CD14-positive monocyte (primary cell): Measurements from ENCODE around the gene CCR7. TPM values are rescaled to one million over a fixed set of nuclear protein-coding genes. Genes with fewer than 3 reads are reported as not detected.

ENCODE experiments used
- DNase-seq, 3 donors: peaks; one replicate each; pipeline ENCODE4 v3.0.0-alpha.2; 2011 to 2022
- H2AFZ ChIP-seq: 2 replicates; pipeline ENCODE4 v1.6.0; 2012; ENCODE audit warnings: mild to moderate bottlenecking, low read depth, low read length, inconsistent platforms; ENCODE audit not compliant: insufficient read depth, poor library complexity, severe bottlenecking
- H3K27ac ChIP-seq, 2 donors: 1 replicate in 1 of 2; 2 replicates in 1 of 2; pipeline ENCODE4 v1.5.1; 2012 to 2013; ENCODE audit warnings: low read length in 2 of 2, control low read depth in 1 of 2, inconsistent platforms in 1 of 2, low read depth in 1 of 2, mild to moderate bottlenecking in 1 of 2
- H3K27me3 ChIP-seq, 2 donors: one replicate each; pipeline versions ENCODE4 v1.6.0 to v1.6.1; 2011 to 2013; ENCODE audit warnings: low read length in 2 of 2; ENCODE audit not compliant: control insufficient read depth in 2 of 2, insufficient read depth in 2 of 2
- H3K36me3 ChIP-seq, 2 donors: replicated peaks in 1 of 2; 1 replicate in 1 of 2; 2 replicates in 1 of 2; pipeline versions ENCODE4 v1.5.1 to v1.6.1; 2012 to 2013; ENCODE audit warnings: low read length in 2 of 2, control low read depth in 1 of 2, inconsistent platforms in 1 of 2, mild to moderate bottlenecking in 1 of 2; ENCODE audit not compliant: insufficient read depth in 2 of 2, control insufficient read depth in 1 of 2
- H3K4me1 ChIP-seq, 2 donors: 1 replicate in 1 of 2; 2 replicates in 1 of 2; pipeline versions ENCODE4 v1.5.1 to v1.6.1; 2012 to 2013; ENCODE audit warnings: low read length in 2 of 2, control low read depth in 1 of 2, inconsistent platforms in 1 of 2, mild to moderate bottlenecking in 1 of 2, moderate library complexity in 1 of 2; ENCODE audit not compliant: insufficient read depth in 2 of 2, control insufficient read depth in 1 of 2
- H3K4me2 ChIP-seq: replicated peaks from 2 replicates; pipeline ENCODE3; 2012; ENCODE audit warnings: low read length, moderate library complexity, mild to moderate bottlenecking; ENCODE audit not compliant: poor library complexity, severe bottlenecking; ENCODE audit errors: extremely low read depth
- H3K4me3 ChIP-seq, 3 experiments: fragments of 200-600 bp in 1 of 3; sonication (generic) in 1 of 3; replicated peaks in 1 of 3; 1 replicate in 2 of 3; 2 replicates in 1 of 3; pipeline ENCODE4 v1.5.1; 2011 to 2013; ENCODE audit warnings: low read length in 3 of 3, mild to moderate bottlenecking in 3 of 3, control low read depth in 2 of 3, low read depth in 2 of 3, inconsistent platforms in 1 of 3, moderate library complexity in 1 of 3
- H3K79me2 ChIP-seq: 2 replicates; pipeline ENCODE4 v1.6.0; 2012; ENCODE audit warnings: mild to moderate bottlenecking, control low read depth, inconsistent platforms, low read length, moderate library complexity; ENCODE audit not compliant: insufficient read depth
- H3K9ac ChIP-seq: 2 replicates; pipeline ENCODE4 v1.6.0; 2017; ENCODE audit warnings: low read length, mild to moderate bottlenecking; ENCODE audit not compliant: insufficient read depth, poor library complexity, severe bottlenecking
- H3K9me3 ChIP-seq, 2 donors: replicated peaks in 1 of 2; 1 replicate in 1 of 2; 2 replicates in 1 of 2; pipeline versions ENCODE4 v1.5.1 to v1.6.1; 2012 to 2013; ENCODE audit warnings: low read length in 2 of 2, control low read depth in 1 of 2; ENCODE audit not compliant: control insufficient read depth in 1 of 2, insufficient read depth in 1 of 2
- H4K20me1 ChIP-seq: 2 replicates; pipeline ENCODE4 v1.6.0; 2012; ENCODE audit warnings: mild to moderate bottlenecking, low read length, control low read depth, moderate library complexity; ENCODE audit not compliant: insufficient read depth
- H3K27ac Mint-ChIP-seq, 7 donors: one replicate each; pipeline ENCODE4 v1.8.0; 2020; ENCODE audit warnings: mild to moderate bottlenecking in 7 of 7, mixed read lengths in 7 of 7, moderate library complexity in 6 of 7, inconsistent platforms in 2 of 7
- H3K27me3 Mint-ChIP-seq, 3 donors: one replicate each; pipeline ENCODE4 v1.8.0; 2021 to 2022; ENCODE audit warnings: low read depth in 3 of 3, mild to moderate bottlenecking in 3 of 3, mixed read lengths in 3 of 3, moderate library complexity in 3 of 3, inconsistent platforms in 1 of 3
- H3K36me3 Mint-ChIP-seq, 2 donors: one replicate each; pipeline ENCODE4 v1.8.0; 2020; ENCODE audit warnings: mixed read lengths in 2 of 2, inconsistent platforms in 1 of 2, mild to moderate bottlenecking in 1 of 2
- H3K4me1 Mint-ChIP-seq: one replicate; pipeline ENCODE4 v1.8.0; 2020; ENCODE audit warnings: mild to moderate bottlenecking, mixed read lengths
- H3K4me3 Mint-ChIP-seq, 2 donors: one replicate each; pipeline ENCODE4 v1.8.0; 2020; ENCODE audit warnings: mild to moderate bottlenecking in 2 of 2, mixed read lengths in 2 of 2, moderate library complexity in 1 of 2
- H3K9me3 Mint-ChIP-seq, 7 donors: one replicate each; pipeline ENCODE4 v1.8.0; 2020 to 2022; ENCODE audit warnings: mixed read lengths in 7 of 7, mild to moderate bottlenecking in 6 of 7, moderate library complexity in 6 of 7, inconsistent platforms in 2 of 7
- CTCF ChIP-seq: fragments of 200-600 bp; IDR thresholded peaks from one replicate; pipeline ENCODE4 v1.8.0; 2022; ENCODE audit warnings: antibody characterized with exemption, mild to moderate bottlenecking
- WGBS: methylation state at CpG from one replicate; pipeline ENCODE4 v1.1.5; 2013; ENCODE audit warnings: missing lambda C conversion rate; ENCODE audit not compliant: insufficient coverage; 5-methylcytosine and 5-hydroxymethylcytosine counted together
- intact Hi-C, 2 donors: fragments of 100-400 bp; cut with micrococcal nuclease; formaldehyde crosslinking; loops; one replicate each; pipeline versions ENCODE4 v1.15.0 to v1.15.1; 2023
- polyA plus RNA-seq, 3 donors: library from polyadenylated mRNA; depleted of rRNA in 1 of 3; unstranded in 2 of 3; stranded (reverse) in 1 of 3; fragments of 300-500 nt in 2 of 3; fragments of >200 nt in 1 of 3; fragmentation: Illumina TruSeq in 2 of 3; gene quantifications; 1 replicate in 2 of 3; 2 replicates in 1 of 3; pipeline ENCODE4 v1.2.3, GENCODE V29; 2012 to 2021

Gene CCR7
- polyA plus RNA-seq, 3 donors, result 0.15 to 2.1 (median 1.2) TPM

- 98% methylated on average over 4 of the region's 5 CpGs for WGBS
- Histone ChIP-seq H2AFZ (no peak overlapping the region), H4K20me1 (no peaks in the 10 kb centered on the region), H3K27ac (no peak overlapping the region), H3K4me2 (no peak overlapping the region), H3K9me3 (no peaks in the 10 kb centered on the region), H3K79me2 (no peaks in the 10 kb centered on the region), H3K27me3 (peaks cover 12 to 47% of the 10 kb centered on the region in 2 donors), H3K4me3 (no peak overlapping the region), H3K36me3 (no peaks in the 10 kb centered on the region), H3K4me1 (peaks cover 9 to 14% of the 10 kb centered on the region in 2 donors), H3K9ac (no peak overlapping the region)
- H3K9me3 Mint-ChIP-seq, result peaks cover 0 to 6% (median 2%) of the 10 kb centered on the region in 7 donors
- peaks cover 27% of the 10 kb centered on the region for H3K4me1 Mint-ChIP-seq
- TF ChIP-seq CTCF, result no peak
- peaks cover 46 to 73% (median 57%) of the 10 kb centered on the region in 3 donors for H3K27me3 Mint-ChIP-seq
- DNase-seq, result no peak
- no peak overlapping the region for H3K27ac Mint-ChIP-seq
- no peaks in the 10 kb centered on the region for H3K36me3 Mint-ChIP-seq
- intact Hi-C loops, result no loop called here
- H3K4me3 Mint-ChIP-seq, result peak overlapping the region in 1 of 2 donors; percentile 17
Measured at GRCh38 chr17:40519089-40519775, 46.0 kb downstream of the CCR7 start.

GRCh38 chr17:40518401-40519088 is 46.7 kb downstream of the CCR7 start:
- no peak overlapping the region for H2AFZ ChIP-seq
- no peak for DNase-seq
- no peaks in the 10 kb centered on the region for H3K36me3 ChIP-seq
- WGBS, result no CpG with 5 or more reads among the region's 5 CpGs
- Mint-ChIP-seq H3K4me3 (no peak overlapping the region), H3K27me3 (peaks cover 49 to 76% (median 61%) of the 10 kb centered on the region in 3 donors), H3K4me1 (peaks cover 27% of the 10 kb centered on the region), H3K9me3 (peaks cover 0 to 5% (median 2%) of the 10 kb centered on the region in 7 donors), H3K27ac (no peak overlapping the region), H3K36me3 (no peaks in the 10 kb centered on the region)
- intact Hi-C loops, result no loop called here
- peaks cover 9 to 14% of the 10 kb centered on the region in 2 donors for H3K4me1 ChIP-seq
- H3K4me2 ChIP-seq, result no peak overlapping the region
- H4K20me1 ChIP-seq, result no peaks in the 10 kb centered on the region
- H3K79me2 ChIP-seq, result no peaks in the 10 kb centered on the region
- H3K9ac ChIP-seq, result no peak overlapping the region
- no peaks in the 10 kb centered on the region for H3K9me3 ChIP-seq
- H3K27ac ChIP-seq, result no peak overlapping the region
- TF ChIP-seq CTCF, result no peak
- peaks cover 17 to 49% of the 10 kb centered on the region in 2 donors for H3K27me3 ChIP-seq
- no peak overlapping the region for H3K4me3 ChIP-seq
